ENCODE results near the gene NMT1.

- no peak for TF ChIP-seq CTCF (conservative IDR thresholded peaks at IDR 0.05; ENCODE audit: low read depth in 2 of 2)
- TF ChIP-seq REST (IDR thresholded peaks at IDR 0.05; ENCODE audit: unreplicated experiment) = no peak
- TF ChIP-seq ZNF114 (CRISPR knock-in tag; IDR thresholded peaks at IDR 0.05) = no peak
Measured at GRCh38 chr17:45061606-45062205, 589 bp downstream of the NMT1 start.
